ENCODE measurements around the gene VCAN.

Gene VCAN

GRCh38 chr5:83513491-83513890 is 41.9 kb downstream of the VCAN start:
- Histone ChIP-seq H3K9ac (ENCODE audit: insufficient read length) (peak overlapping the region; percentile 59), H3K27ac (peak overlapping the region; percentile 84), H3K4me3 (peak overlapping the region; percentile 35), H3K9me3 (ENCODE audit: low read depth, low read length) (no peaks in the 10 kb centered on the region), H3K36me3 (ENCODE audit: insufficient read depth, low read length) (no peaks in the 10 kb centered on the region)
- no peak for DNase-seq (ENCODE audit: low read depth, low spot score)
- no peak for TF ChIP-seq POLR2AphosphoS5 (IDR thresholded peaks at IDR 0.05; ENCODE audit: borderline replicate concordance, low read depth, low read length)
- no peak for TF ChIP-seq EZH2 (IDR thresholded peaks at IDR 0.05)

GRCh38 chr5:83516377-83516776 is 44.8 kb downstream of the VCAN start:
- Histone ChIP-seq H3K36me3 (ENCODE audit: insufficient read depth, low read length) (no peaks in the 10 kb centered on the region), H3K4me3 (peak overlapping the region; percentile 37; the same call in 1 of the 2 replicates), H3K9ac (ENCODE audit: insufficient read length) (no peak overlapping the region), H3K27ac (peak overlapping the region; percentile 72), H3K9me3 (ENCODE audit: low read depth, low read length) (no peaks in the 10 kb centered on the region)
- TF ChIP-seq POLR2AphosphoS5 (IDR thresholded peaks at IDR 0.05; ENCODE audit: borderline replicate concordance, low read depth, low read length) (no peak), FOXP2 (optimal IDR thresholded peaks at IDR 0.05; ENCODE audit: control extremely low read depth, extremely low read length, insufficient read depth) (no peak), EZH2 (IDR thresholded peaks at IDR 0.05) (no peak)
- DNase-seq (ENCODE audit: low read depth, low spot score) = no peak

DNA sequence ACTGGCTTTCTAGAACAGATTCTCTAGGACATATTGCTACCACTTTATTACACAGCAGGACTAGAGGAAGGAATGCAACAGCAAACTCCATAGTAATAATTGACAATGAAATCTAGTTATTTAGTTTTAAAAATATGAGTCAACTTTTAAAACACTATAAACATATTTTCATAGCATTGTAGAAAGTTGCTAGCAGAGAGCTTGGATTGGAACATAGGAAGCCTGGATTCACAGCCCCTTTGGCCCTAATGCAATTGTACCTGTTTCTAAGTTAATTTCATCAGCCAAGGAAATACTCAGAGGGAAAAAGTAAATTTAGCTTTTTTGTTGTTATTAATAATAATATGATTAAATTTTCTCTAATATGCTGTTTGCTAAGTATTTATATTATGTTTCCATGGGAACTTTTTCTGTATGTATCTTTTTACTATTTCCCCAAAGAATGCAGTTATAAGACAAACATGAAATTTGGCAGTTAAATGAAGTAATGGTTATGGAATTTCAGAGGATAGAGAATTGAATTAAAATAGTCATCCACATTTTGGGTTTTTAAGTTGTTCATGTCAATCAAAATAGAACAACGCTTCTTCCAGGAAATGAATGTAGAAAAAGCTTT is 45.6 kb downstream of the VCAN start:
- no peaks in the 10 kb centered on the region for H3K36me3 ChIP-seq (ENCODE audit: insufficient read depth, low read length)
- H3K9ac ChIP-seq (ENCODE audit: insufficient read length) = no peak overlapping the region
- DNase-seq (ENCODE audit: low read depth, low spot score) = no peak
- peak overlapping the region; percentile 37; the same call in 1 of the 2 replicates for H3K4me3 ChIP-seq
- peak overlapping the region; percentile 72 for H3K27ac ChIP-seq
- H3K9me3 ChIP-seq (ENCODE audit: low read depth, low read length) = no peaks in the 10 kb centered on the region
- TF ChIP-seq EZH2 (IDR thresholded peaks at IDR 0.05) = no peak

- Histone ChIP-seq H3K4me3 (no peak overlapping the region), H3K27ac (no peak overlapping the region), H3K9ac (ENCODE audit: insufficient read length) (no peak overlapping the region), H3K9me3 (ENCODE audit: low read depth, low read length) (no peaks in the 10 kb centered on the region), H3K36me3 (ENCODE audit: insufficient read depth, low read length) (no peaks in the 10 kb centered on the region)
- no peak for DNase-seq (ENCODE audit: low read depth, low spot score)
- TF ChIP-seq EZH2 (IDR thresholded peaks at IDR 0.05) (no peak), FOXP2 (optimal IDR thresholded peaks at IDR 0.05; ENCODE audit: control extremely low read depth, extremely low read length, insufficient read depth) (no peak), POLR2AphosphoS5 (IDR thresholded peaks at IDR 0.05; ENCODE audit: borderline replicate concordance, low read depth, low read length) (no peak)
These were observed 46.1 kb downstream of the VCAN start for GRCh38 chr5:83517688-83518085.

GRCh38 chr5:83518319-83519061 is 46.9 kb downstream of the VCAN start:
- no peak for DNase-seq (ENCODE audit: low read depth, low spot score)
- Histone ChIP-seq H3K9ac (ENCODE audit: insufficient read length) (no peak overlapping the region), H3K27ac (peak overlapping the region; percentile 28; the same call in 1 of the 2 replicates), H3K4me3 (no peak overlapping the region), H3K9me3 (ENCODE audit: low read depth, low read length) (no peaks in the 10 kb centered on the region), H3K36me3 (ENCODE audit: insufficient read depth, low read length) (no peaks in the 10 kb centered on the region)
- TF ChIP-seq EZH2 (IDR thresholded peaks at IDR 0.05) (no peak), FOXP2 (optimal IDR thresholded peaks at IDR 0.05; ENCODE audit: control extremely low read depth, extremely low read length, insufficient read depth) (no peak), POLR2AphosphoS5 (IDR thresholded peaks at IDR 0.05; ENCODE audit: borderline replicate concordance, low read depth, low read length) (no peak)

GRCh38 chr5:83522446-83522845 is 50.9 kb downstream of the VCAN start:
- H3K9ac ChIP-seq (ENCODE audit: insufficient read length) = no peak overlapping the region
- H3K27ac ChIP-seq = no peak overlapping the region
- no peaks in the 10 kb centered on the region for H3K36me3 ChIP-seq (ENCODE audit: insufficient read depth, low read length)
- H3K9me3 ChIP-seq (ENCODE audit: low read depth, low read length) = no peaks in the 10 kb centered on the region
- no peak for TF ChIP-seq POLR2AphosphoS5 (IDR thresholded peaks at IDR 0.05; ENCODE audit: borderline replicate concordance, low read depth, low read length)
- no peak overlapping the region for H3K4me3 ChIP-seq
- DNase-seq (ENCODE audit: low read depth, low spot score) = no peak

GRCh38 chr5:83523929-83524328 is 52.4 kb downstream of the VCAN start:
- H3K9ac ChIP-seq (ENCODE audit: insufficient read length) = no peak overlapping the region
- no peak overlapping the region for H3K27ac ChIP-seq
- DNase-seq (ENCODE audit: low read depth, low spot score) = no peak
- H3K9me3 ChIP-seq (ENCODE audit: low read depth, low read length) = no peaks in the 10 kb centered on the region
- TF ChIP-seq POLR2AphosphoS5 (IDR thresholded peaks at IDR 0.05; ENCODE audit: borderline replicate concordance, low read depth, low read length) (no peak), EZH2 (IDR thresholded peaks at IDR 0.05) (no peak), FOXP2 (optimal IDR thresholded peaks at IDR 0.05; ENCODE audit: control extremely low read depth, extremely low read length, insufficient read depth) (no peak)
- H3K4me3 ChIP-seq = no peak overlapping the region
- H3K36me3 ChIP-seq (ENCODE audit: insufficient read depth, low read length) = no peaks in the 10 kb centered on the region

- H3K4me3 ChIP-seq = no peak overlapping the region
- no peak for DNase-seq (ENCODE audit: low read depth, low spot score)
- TF ChIP-seq POLR2AphosphoS5 (IDR thresholded peaks at IDR 0.05; ENCODE audit: borderline replicate concordance, low read depth, low read length) = no peak
- TF ChIP-seq EZH2 (IDR thresholded peaks at IDR 0.05) = no peak
- no peak for TF ChIP-seq FOXP2 (optimal IDR thresholded peaks at IDR 0.05; ENCODE audit: control extremely low read depth, extremely low read length, insufficient read depth)
- no peak overlapping the region for H3K9ac ChIP-seq (ENCODE audit: insufficient read length)
- H3K36me3 ChIP-seq (ENCODE audit: insufficient read depth, low read length) = no peaks in the 10 kb centered on the region
- no peak overlapping the region for H3K27ac ChIP-seq
- no peaks in the 10 kb centered on the region for H3K9me3 ChIP-seq (ENCODE audit: low read depth, low read length)
These were observed 52.8 kb downstream of the VCAN start for GRCh38 chr5:83524345-83524744.

- Histone ChIP-seq H3K27ac (no peak overlapping the region), H3K36me3 (ENCODE audit: insufficient read depth, low read length) (no peaks in the 10 kb centered on the region), H3K4me3 (no peak overlapping the region), H3K9ac (ENCODE audit: insufficient read length) (no peak overlapping the region), H3K9me3 (ENCODE audit: low read depth, low read length) (no peaks in the 10 kb centered on the region)
- no peak for DNase-seq (ENCODE audit: low read depth, low spot score)
- TF ChIP-seq POLR2AphosphoS5 (IDR thresholded peaks at IDR 0.05; ENCODE audit: borderline replicate concordance, low read depth, low read length) (no peak), FOXP2 (optimal IDR thresholded peaks at IDR 0.05; ENCODE audit: control extremely low read depth, extremely low read length, insufficient read depth) (no peak), EZH2 (IDR thresholded peaks at IDR 0.05) (no peak)
These were observed 53.4 kb downstream of the VCAN start for GRCh38 chr5:83524991-83525390.

Measured in SK-N-MC (cell line).